ENCODE data around the gene CABCOCO1.

Gene CABCOCO1

GRCh38 chr10:61673360-61673759 is 10.6 kb downstream of the CABCOCO1 start:
- no peak for TF ChIP-seq CTCF (IDR thresholded peaks at IDR 0.05)

GRCh38 chr10:61682323-61682722 is 19.6 kb downstream of the CABCOCO1 start:
- TF ChIP-seq CTCF (IDR thresholded peaks at IDR 0.05), result no peak

GRCh38 chr10:61683319-61683718 is 20.6 kb downstream of the CABCOCO1 start:
- no peak for TF ChIP-seq CTCF (IDR thresholded peaks at IDR 0.05)

- TF ChIP-seq CTCF (IDR thresholded peaks at IDR 0.05), result no peak
Measured at GRCh38 chr10:61684894-61685507, 22.3 kb downstream of the CABCOCO1 start.

- TF ChIP-seq CTCF (IDR thresholded peaks at IDR 0.05), result no peak
Measured at GRCh38 chr10:61688551-61689308, 26.0 kb downstream of the CABCOCO1 start.

- no peak for TF ChIP-seq CTCF (IDR thresholded peaks at IDR 0.05)
Measured at GRCh38 chr10:61692447-61693010, 29.8 kb downstream of the CABCOCO1 start.

- TF ChIP-seq CTCF (IDR thresholded peaks at IDR 0.05), result no peak
Measured at GRCh38 chr10:61698968-61699655, 36.4 kb downstream of the CABCOCO1 start.
